K562 (cell line): ENCODE results near the gene SUSD3. TPM values are rescaled to one million over a fixed set of nuclear protein-coding genes. Genes with fewer than 3 reads are reported as not detected.

Source experiments
- C11orf30 ChIP-seq: fragments of 450-650 bp; IDR thresholded peaks from 2 replicates; pipeline ENCODE4 v1.6.1; 2016; ENCODE audit warnings: low read depth, mild to moderate bottlenecking
- CHAMP1 ChIP-seq: fragments of 450-650 bp; IDR thresholded peaks from 2 replicates; pipeline ENCODE4 v1.6.1; 2016; ENCODE audit warnings: mild to moderate bottlenecking
- ETV1 ChIP-seq: fragments of 450-650 bp; conservative IDR thresholded peaks from 2 replicates; pipeline ENCODE4 v1.6.1; 2016; ENCODE audit warnings: missing genetic modification characterization, control low read depth, low read depth, missing compliant biosample characterization
- GATA2 ChIP-seq: sonication (generic); formaldehyde crosslinking; IDR thresholded peaks from 2 replicates; pipeline ENCODE4 v1.4.0; 2020; ENCODE audit warnings: mild to moderate bottlenecking, missing genetic modification reagents
- KDM5B ChIP-seq: fragments of 200-600 bp; sonication (generic); IDR thresholded peaks from 2 replicates; pipeline ENCODE4 v1.6.1; 2012; ENCODE audit warnings: low read depth, mild to moderate bottlenecking, moderate library complexity, low read length, control low read depth, inconsistent platforms; ENCODE audit not compliant: insufficient replicate concordance
- NR1H2 ChIP-seq: sonication (generic); formaldehyde crosslinking; IDR thresholded peaks from 2 replicates; pipeline ENCODE4 v1.4.0; 2020; ENCODE audit warnings: mild to moderate bottlenecking, missing genetic modification reagents
- POLR2A ChIP-seq: fragments of 450-650 bp; conservative IDR thresholded peaks from 2 replicates; pipeline ENCODE4 v1.6.1; 2016
- PRPF4 ChIP-seq: fragments of 200-400 bp; formaldehyde crosslinking; IDR thresholded peaks from one replicate; pipeline ENCODE4 v1.6.1; 2017; ENCODE audit warnings: low read length, low read depth, mild to moderate bottlenecking; ENCODE audit not compliant: insufficient read depth, poor library complexity, severe bottlenecking
- ZBTB2 ChIP-seq: fragments of 450-650 bp; IDR thresholded peaks from 2 replicates; pipeline ENCODE4 v1.6.1; 2016; ENCODE audit warnings: antibody characterized with exemption
- ZNF124 ChIP-seq: sonication (generic); formaldehyde crosslinking; IDR thresholded peaks from 2 replicates; pipeline ENCODE4 v1.8.1; 2022; ENCODE audit warnings: missing genetic modification reagents
- polyA plus RNA-seq, 8 experiments: library from polyadenylated mRNA; depleted of rRNA in 4 of 8; stranded (reverse) in 5 of 8; unstranded in 3 of 8; fragments of >200 nt; fragmentation: Nextera tagmentation in 2 of 8; fragmentation: Illumina TruSeq in 1 of 8; extraction: Ambion mirVana in 2 of 8; extraction: Trizol in 1 of 8; gene quantifications; 2 replicates each; pipeline versions ENCODE4 v1.2.1 to v1.2.3, GENCODE V29; 2011 to 2014; ENCODE audit warnings: inconsistent platforms in 1 of 8, missing spikeins in 1 of 8
- total RNA-seq, 7 experiments: library from RNA; depleted of rRNA in 6 of 7; stranded (reverse); fragments of >200 nt in 6 of 7; fragmentation: Illumina TruSeq in 2 of 7; extraction: Trizol in 2 of 7; gene quantifications; 2 replicates each; pipeline versions ENCODE4 v1.2.1 to v1.2.3, GENCODE V29; 2011 to 2021; ENCODE audit warnings: low replicate concordance in 1 of 7

The SUSD3 gene
- total and polyA plus RNA-seq, 9 of the 15 experiments (the other 6 are each of a cell fraction or from before 2014, with no cell fraction given) = 1.3 to 21.7 (median 11.4) TPM

GRCh38 chr9:93060746-93061259, 2.3 kb downstream of the SUSD3 start (continued):
- TF ChIP-seq KDM5B (peak; percentile 57), ETV1 (tag) (peak; percentile 77), PRPF4 (no peak), ZBTB2 (0 out of 2 replicates have a peak, but pooled peaks have one; percentile 12), CHAMP1 (no peak), ZNF124 (CRISPR knock-in tag) (no peak), NR1H2 (CRISPR knock-in tag) (no peak), GATA2 (CRISPR knock-in tag) (peak; percentile 73; the same call in 1 of the 2 replicates), C11orf30 (no peak), POLR2A (0 out of 2 replicates have a peak, but pooled peaks have one; percentile 31)
